ENCODE data around the gene TNK2. TPM values are rescaled to one million over a fixed set of nuclear protein-coding genes. Genes with fewer than 3 reads are reported as not detected.

The TNK2 gene
- total RNA-seq, 1 experiment from 2014 or later = 55.1 TPM

DNA sequence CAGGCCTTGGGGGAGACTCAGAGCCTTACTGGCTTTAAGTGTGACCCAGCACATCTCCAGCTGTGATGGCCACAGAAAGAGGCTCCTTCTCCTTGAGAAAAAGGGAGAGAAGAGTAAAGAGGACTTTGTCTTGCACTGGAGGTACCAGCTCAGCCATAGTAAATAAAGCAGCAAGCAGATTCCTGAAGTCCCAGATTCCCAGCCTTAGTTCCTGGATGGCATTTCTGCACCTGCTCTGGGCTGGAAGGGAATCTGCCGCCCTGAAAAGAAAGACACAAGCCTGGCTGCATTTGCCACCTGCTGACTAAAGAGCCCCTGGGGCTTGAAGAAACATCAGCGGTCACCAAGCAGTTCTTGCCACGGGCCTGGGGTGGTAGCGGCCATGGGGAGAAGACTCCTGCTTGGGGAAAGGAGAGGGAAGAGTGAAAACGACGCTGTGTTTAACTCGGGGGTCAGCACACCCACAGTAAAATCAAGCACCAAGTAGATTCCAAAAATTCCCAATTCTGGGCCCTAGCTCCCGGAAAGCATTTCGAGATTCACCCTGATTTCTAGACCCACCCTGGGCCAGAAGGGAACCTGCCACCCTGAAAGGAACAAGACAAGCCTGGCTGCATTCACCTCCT lies 24.2 kb upstream of the TNK2 start:
- Histone ChIP-seq H3K9ac (ENCODE audit: low read length) (no peak overlapping the region), H3K79me2 (ENCODE audit: insufficient read depth, low read length) (no peaks in the 10 kb centered on the region), H3K9me3 (ENCODE audit: control insufficient read depth in 1 of 2, insufficient read depth in 1 of 2, low read depth in 1 of 2, low read length in 2 of 2) (no peaks in the 10 kb centered on the region), H3K4me1 (ENCODE audit: control insufficient read depth in 1 of 2, insufficient read depth in 2 of 2, low read length in 2 of 2) (no peaks in the 10 kb centered on the region), H3K27ac (ENCODE audit: low read depth, low read length) (no peak overlapping the region), H3K9me2 (ENCODE audit: insufficient read depth) (no peaks in the 10 kb centered on the region), H2AFZ (ENCODE audit: low read depth, low read length, poor library complexity, severe bottlenecking) (no peak overlapping the region), H4K20me1 (ENCODE audit: insufficient read depth) (no peaks in the 10 kb centered on the region), H3K36me3 (ENCODE audit: control insufficient read depth in 1 of 2, insufficient read depth in 2 of 2, low read length in 2 of 2) (no peaks in the 10 kb centered on the region), H3K27me3 (ENCODE audit: insufficient read depth, low read length) (no peaks in the 10 kb centered on the region), H3K4me2 (ENCODE audit: low read length) (no peak overlapping the region), H3K4me3 (replicated peaks in 1 of 2; ENCODE audit: low read depth in 1 of 2, low read length in 2 of 2) (no peak overlapping the region)
- TF ChIP-seq EGR1 (IDR thresholded peaks at IDR 0.05; ENCODE audit: low read depth) = no peak
- TF ChIP-seq ELF1 (IDR thresholded peaks at IDR 0.05; ENCODE audit: borderline replicate concordance, low read depth) = no peak
- TF ChIP-seq, protein P1, sequence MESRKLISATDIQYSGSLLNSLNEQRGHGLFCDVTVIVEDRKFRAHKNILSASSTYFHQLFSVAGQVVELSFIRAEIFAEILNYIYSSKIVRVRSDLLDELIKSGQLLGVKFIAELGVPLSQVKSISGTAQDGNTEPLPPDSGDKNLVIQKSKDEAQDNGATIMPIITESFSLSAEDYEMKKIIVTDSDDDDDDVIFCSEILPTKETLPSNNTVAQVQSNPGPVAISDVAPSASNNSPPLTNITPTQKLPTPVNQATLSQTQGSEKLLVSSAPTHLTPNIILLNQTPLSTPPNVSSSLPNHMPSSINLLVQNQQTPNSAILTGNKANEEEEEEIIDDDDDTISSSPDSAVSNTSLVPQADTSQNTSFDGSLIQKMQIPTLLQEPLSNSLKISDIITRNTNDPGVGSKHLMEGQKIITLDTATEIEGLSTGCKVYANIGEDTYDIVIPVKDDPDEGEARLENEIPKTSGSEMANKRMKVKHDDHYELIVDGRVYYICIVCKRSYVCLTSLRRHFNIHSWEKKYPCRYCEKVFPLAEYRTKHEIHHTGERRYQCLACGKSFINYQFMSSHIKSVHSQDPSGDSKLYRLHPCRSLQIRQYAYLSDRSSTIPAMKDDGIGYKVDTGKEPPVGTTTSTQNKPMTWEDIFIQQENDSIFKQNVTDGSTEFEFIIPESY (IDR thresholded peaks at IDR 0.05; ENCODE audit: extremely low read depth, insufficient replicate concordance, low read length) = no peak
- no peak for TF ChIP-seq SP1 (IDR thresholded peaks at IDR 0.05; ENCODE audit: low read depth)
- TF ChIP-seq POLR2A (IDR thresholded peaks at IDR 0.05; ENCODE audit: borderline replicate concordance, extremely low read depth, insufficient read depth, insufficient read length) = no peak
- TF ChIP-seq EZH2 (IDR thresholded peaks at IDR 0.05) = no peak
- no peak for TF ChIP-seq POLR2AphosphoS5 (IDR thresholded peaks at IDR 0.05; ENCODE audit: low read depth, low read length)
- TF ChIP-seq ZNF274 (IDR thresholded peaks at IDR 0.05; ENCODE audit: low read depth, low read length) = no peak
- TF ChIP-seq SRF (IDR thresholded peaks at IDR 0.05; ENCODE audit: low read depth) = no peak
- no peak for TF ChIP-seq YY1 (IDR thresholded peaks at IDR 0.05; ENCODE audit: extremely low read depth, insufficient replicate concordance, low read depth, low read length)
- no peak for TF ChIP-seq CEBPB (IDR thresholded peaks at IDR 0.05; ENCODE audit: low read depth)
- TF ChIP-seq, protein P2, sequence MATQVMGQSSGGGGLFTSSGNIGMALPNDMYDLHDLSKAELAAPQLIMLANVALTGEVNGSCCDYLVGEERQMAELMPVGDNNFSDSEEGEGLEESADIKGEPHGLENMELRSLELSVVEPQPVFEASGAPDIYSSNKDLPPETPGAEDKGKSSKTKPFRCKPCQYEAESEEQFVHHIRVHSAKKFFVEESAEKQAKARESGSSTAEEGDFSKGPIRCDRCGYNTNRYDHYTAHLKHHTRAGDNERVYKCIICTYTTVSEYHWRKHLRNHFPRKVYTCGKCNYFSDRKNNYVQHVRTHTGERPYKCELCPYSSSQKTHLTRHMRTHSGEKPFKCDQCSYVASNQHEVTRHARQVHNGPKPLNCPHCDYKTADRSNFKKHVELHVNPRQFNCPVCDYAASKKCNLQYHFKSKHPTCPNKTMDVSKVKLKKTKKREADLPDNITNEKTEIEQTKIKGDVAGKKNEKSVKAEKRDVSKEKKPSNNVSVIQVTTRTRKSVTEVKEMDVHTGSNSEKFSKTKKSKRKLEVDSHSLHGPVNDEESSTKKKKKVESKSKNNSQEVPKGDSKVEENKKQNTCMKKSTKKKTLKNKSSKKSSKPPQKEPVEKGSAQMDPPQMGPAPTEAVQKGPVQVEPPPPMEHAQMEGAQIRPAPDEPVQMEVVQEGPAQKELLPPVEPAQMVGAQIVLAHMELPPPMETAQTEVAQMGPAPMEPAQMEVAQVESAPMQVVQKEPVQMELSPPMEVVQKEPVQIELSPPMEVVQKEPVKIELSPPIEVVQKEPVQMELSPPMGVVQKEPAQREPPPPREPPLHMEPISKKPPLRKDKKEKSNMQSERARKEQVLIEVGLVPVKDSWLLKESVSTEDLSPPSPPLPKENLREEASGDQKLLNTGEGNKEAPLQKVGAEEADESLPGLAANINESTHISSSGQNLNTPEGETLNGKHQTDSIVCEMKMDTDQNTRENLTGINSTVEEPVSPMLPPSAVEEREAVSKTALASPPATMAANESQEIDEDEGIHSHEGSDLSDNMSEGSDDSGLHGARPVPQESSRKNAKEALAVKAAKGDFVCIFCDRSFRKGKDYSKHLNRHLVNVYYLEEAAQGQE (IDR thresholded peaks at IDR 0.05; ENCODE audit: low read depth) = no peak
- no peak for TF ChIP-seq CBX3 (IDR thresholded peaks at IDR 0.05; ENCODE audit: low read depth)
- no peak for TF ChIP-seq TCF7L2 (IDR thresholded peaks at IDR 0.05; ENCODE audit: borderline replicate concordance, extremely low read depth, insufficient read depth, insufficient read length)
- BruUV-seq (replicated peaks) = no TSS peak
- DNase-seq (ENCODE audit: low read depth, low spot score) (no peak), ATAC-seq (no peak)
- ChIA-PET POLR2A (no interaction called here), RAD21 (ENCODE audit: low non-redundant PET in 1 of 2, low total read pairs in 2 of 2, uncharacterized antibody in 2 of 2, unreplicated experiment in 2 of 2) (no interaction called here), CTCF (no interaction called here)
- intact Hi-C loops (cut with micrococcal nuclease) = no loop called here

All from HCT116 (cell line).